K562 (cell line): ENCODE measurements around the gene CAB39. TPM values are rescaled to one million over a fixed set of nuclear protein-coding genes. Genes with fewer than 3 reads are reported as not detected.

ENCODE experiments used
- CHD4 ChIP-seq: fragments of 200-600 bp; sonication (generic); IDR thresholded peaks from 3 replicates; pipeline ENCODE4 v1.6.1; 2012; ENCODE audit warnings: low read depth, mild to moderate bottlenecking, mixed read lengths, low read length, inconsistent platforms; ENCODE audit not compliant: insufficient read depth, insufficient replicate concordance, poor library complexity, severe bottlenecking
- HNRNPH1 ChIP-seq: fragments of 200-400 bp; formaldehyde crosslinking; optimal IDR thresholded peaks from 2 replicates; pipeline ENCODE3; 2017; ENCODE audit warnings: low read depth, mild to moderate bottlenecking, low read length, moderate library complexity
- LCOR ChIP-seq: sonication (generic); formaldehyde crosslinking; IDR thresholded peaks from 2 replicates; pipeline ENCODE4 v1.8.0; 2022; ENCODE audit warnings: mild to moderate bottlenecking, missing genetic modification reagents
- NR3C1 ChIP-seq: sonication (generic); formaldehyde crosslinking; IDR thresholded peaks from 2 replicates; pipeline ENCODE4 v1.8.1; 2022; ENCODE audit warnings: missing genetic modification reagents
- PRPF4 ChIP-seq: fragments of 200-400 bp; formaldehyde crosslinking; IDR thresholded peaks from one replicate; pipeline ENCODE4 v1.6.1; 2017; ENCODE audit warnings: low read length, low read depth, mild to moderate bottlenecking; ENCODE audit not compliant: insufficient read depth, poor library complexity, severe bottlenecking
- ZFPM2 ChIP-seq: fragments of 250-450 bp; sonication (Bioruptor Pico); IDR thresholded peaks from 2 replicates; pipeline ENCODE4 v1.5.1; 2022; ENCODE audit warnings: mild to moderate bottlenecking
- ZNF23 ChIP-seq: fragments of 250-450 bp; sonication (Bioruptor Pico); IDR thresholded peaks from 2 replicates; pipeline ENCODE4 v1.4.0; 2020; ENCODE audit warnings: mild to moderate bottlenecking
- ZNF785 ChIP-seq: fragments of 250-450 bp; sonication (Bioruptor Pico); IDR thresholded peaks from 2 replicates; pipeline ENCODE4 v1.4.0; 2020; ENCODE audit warnings: mild to moderate bottlenecking
- polyA plus RNA-seq, 8 experiments: library from polyadenylated mRNA; depleted of rRNA in 4 of 8; stranded (reverse) in 5 of 8; unstranded in 3 of 8; fragments of >200 nt; fragmentation: Nextera tagmentation in 2 of 8; fragmentation: Illumina TruSeq in 1 of 8; extraction: Ambion mirVana in 2 of 8; extraction: Trizol in 1 of 8; gene quantifications; 2 replicates each; pipeline versions ENCODE4 v1.2.1 to v1.2.3, GENCODE V29; 2011 to 2014; ENCODE audit warnings: inconsistent platforms in 1 of 8, missing spikeins in 1 of 8
- total RNA-seq, 7 experiments: library from RNA; depleted of rRNA in 6 of 7; stranded (reverse); fragments of >200 nt in 6 of 7; fragmentation: Illumina TruSeq in 2 of 7; extraction: Trizol in 2 of 7; gene quantifications; 2 replicates each; pipeline versions ENCODE4 v1.2.1 to v1.2.3, GENCODE V29; 2011 to 2021; ENCODE audit warnings: low replicate concordance in 1 of 7
- TF ChIP-seq, protein P1 (sequence below): fragments of 150-350 bp; IDR thresholded peaks from 2 replicates; pipeline ENCODE4 v1.6.1; 2014; ENCODE audit warnings: low read depth, mild to moderate bottlenecking, low read length, borderline replicate concordance
- TF ChIP-seq, protein P2 (sequence below), 2 experiments: fragments of 450-650 bp; formaldehyde crosslinking in 1 of 2; IDR thresholded peaks; 2 replicates each; pipeline versions ENCODE4 v1.4.0 to v1.6.1; 2014 to 2020; ENCODE audit warnings: mild to moderate bottlenecking in 2 of 2, borderline replicate concordance in 1 of 2, low read depth in 1 of 2
- TF ChIP-seq, protein P3 (sequence below): fragments of 450-650 bp; formaldehyde crosslinking; conservative IDR thresholded peaks from 2 replicates; pipeline ENCODE4 v1.4.0; 2022; ENCODE audit warnings: mild to moderate bottlenecking, missing genetic modification characterization

The CAB39 gene
- total and polyA plus RNA-seq, 9 of the 15 experiments (the other 6 are each of a cell fraction or from before 2014, with no cell fraction given), result 27.2 to 94.4 (median 70.1) TPM

- TF ChIP-seq CHD4 (no peak), ZNF785 (CRISPR knock-in tag) (no peak), HNRNPH1 (no peak), LCOR (CRISPR knock-in tag) (no peak), NR3C1 (CRISPR knock-in tag) (no peak), ZNF23 (CRISPR knock-in tag) (no peak), PRPF4 (no peak), ZFPM2 (CRISPR knock-in tag) (no peak)
- TF ChIP-seq, protein P1, sequence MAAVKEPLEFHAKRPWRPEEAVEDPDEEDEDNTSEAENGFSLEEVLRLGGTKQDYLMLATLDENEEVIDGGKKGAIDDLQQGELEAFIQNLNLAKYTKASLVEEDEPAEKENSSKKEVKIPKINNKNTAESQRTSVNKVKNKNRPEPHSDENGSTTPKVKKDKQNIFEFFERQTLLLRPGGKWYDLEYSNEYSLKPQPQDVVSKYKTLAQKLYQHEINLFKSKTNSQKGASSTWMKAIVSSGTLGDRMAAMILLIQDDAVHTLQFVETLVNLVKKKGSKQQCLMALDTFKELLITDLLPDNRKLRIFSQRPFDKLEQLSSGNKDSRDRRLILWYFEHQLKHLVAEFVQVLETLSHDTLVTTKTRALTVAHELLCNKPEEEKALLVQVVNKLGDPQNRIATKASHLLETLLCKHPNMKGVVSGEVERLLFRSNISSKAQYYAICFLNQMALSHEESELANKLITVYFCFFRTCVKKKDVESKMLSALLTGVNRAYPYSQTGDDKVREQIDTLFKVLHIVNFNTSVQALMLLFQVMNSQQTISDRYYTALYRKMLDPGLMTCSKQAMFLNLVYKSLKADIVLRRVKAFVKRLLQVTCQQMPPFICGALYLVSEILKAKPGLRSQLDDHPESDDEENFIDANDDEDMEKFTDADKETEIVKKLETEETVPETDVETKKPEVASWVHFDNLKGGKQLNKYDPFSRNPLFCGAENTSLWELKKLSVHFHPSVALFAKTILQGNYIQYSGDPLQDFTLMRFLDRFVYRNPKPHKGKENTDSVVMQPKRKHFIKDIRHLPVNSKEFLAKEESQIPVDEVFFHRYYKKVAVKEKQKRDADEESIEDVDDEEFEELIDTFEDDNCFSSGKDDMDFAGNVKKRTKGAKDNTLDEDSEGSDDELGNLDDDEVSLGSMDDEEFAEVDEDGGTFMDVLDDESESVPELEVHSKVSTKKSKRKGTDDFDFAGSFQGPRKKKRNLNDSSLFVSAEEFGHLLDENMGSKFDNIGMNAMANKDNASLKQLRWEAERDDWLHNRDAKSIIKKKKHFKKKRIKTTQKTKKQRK, result no peak
- TF ChIP-seq, protein P2, sequence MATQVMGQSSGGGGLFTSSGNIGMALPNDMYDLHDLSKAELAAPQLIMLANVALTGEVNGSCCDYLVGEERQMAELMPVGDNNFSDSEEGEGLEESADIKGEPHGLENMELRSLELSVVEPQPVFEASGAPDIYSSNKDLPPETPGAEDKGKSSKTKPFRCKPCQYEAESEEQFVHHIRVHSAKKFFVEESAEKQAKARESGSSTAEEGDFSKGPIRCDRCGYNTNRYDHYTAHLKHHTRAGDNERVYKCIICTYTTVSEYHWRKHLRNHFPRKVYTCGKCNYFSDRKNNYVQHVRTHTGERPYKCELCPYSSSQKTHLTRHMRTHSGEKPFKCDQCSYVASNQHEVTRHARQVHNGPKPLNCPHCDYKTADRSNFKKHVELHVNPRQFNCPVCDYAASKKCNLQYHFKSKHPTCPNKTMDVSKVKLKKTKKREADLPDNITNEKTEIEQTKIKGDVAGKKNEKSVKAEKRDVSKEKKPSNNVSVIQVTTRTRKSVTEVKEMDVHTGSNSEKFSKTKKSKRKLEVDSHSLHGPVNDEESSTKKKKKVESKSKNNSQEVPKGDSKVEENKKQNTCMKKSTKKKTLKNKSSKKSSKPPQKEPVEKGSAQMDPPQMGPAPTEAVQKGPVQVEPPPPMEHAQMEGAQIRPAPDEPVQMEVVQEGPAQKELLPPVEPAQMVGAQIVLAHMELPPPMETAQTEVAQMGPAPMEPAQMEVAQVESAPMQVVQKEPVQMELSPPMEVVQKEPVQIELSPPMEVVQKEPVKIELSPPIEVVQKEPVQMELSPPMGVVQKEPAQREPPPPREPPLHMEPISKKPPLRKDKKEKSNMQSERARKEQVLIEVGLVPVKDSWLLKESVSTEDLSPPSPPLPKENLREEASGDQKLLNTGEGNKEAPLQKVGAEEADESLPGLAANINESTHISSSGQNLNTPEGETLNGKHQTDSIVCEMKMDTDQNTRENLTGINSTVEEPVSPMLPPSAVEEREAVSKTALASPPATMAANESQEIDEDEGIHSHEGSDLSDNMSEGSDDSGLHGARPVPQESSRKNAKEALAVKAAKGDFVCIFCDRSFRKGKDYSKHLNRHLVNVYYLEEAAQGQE (IDR thresholded peaks at IDR 0.05; ENCODE audit: borderline replicate concordance), result no peak
- TF ChIP-seq, protein P2 (CRISPR knock-in tag; IDR thresholded peaks at IDR 0.05; ENCODE audit: low read depth), result no peak
- TF ChIP-seq, protein P3, sequence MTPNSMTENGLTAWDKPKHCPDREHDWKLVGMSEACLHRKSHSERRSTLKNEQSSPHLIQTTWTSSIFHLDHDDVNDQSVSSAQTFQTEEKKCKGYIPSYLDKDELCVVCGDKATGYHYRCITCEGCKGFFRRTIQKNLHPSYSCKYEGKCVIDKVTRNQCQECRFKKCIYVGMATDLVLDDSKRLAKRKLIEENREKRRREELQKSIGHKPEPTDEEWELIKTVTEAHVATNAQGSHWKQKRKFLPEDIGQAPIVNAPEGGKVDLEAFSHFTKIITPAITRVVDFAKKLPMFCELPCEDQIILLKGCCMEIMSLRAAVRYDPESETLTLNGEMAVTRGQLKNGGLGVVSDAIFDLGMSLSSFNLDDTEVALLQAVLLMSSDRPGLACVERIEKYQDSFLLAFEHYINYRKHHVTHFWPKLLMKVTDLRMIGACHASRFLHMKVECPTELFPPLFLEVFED (CRISPR knock-in tag), result no peak
Measured at GRCh38 chr2:230788554-230789175, 76.0 kb downstream of the CAB39 start (continued).
